Measurements from ENCODE around the gene MCUB. TPM values are rescaled to one million over a fixed set of nuclear protein-coding genes. Genes with fewer than 3 reads are reported as not detected.

Gene MCUB
- total RNA-seq, 1 donor from 2014 or later = 3.9 TPM

- Mint-ChIP-seq H3K9me3 (ENCODE audit: low read depth) (no peaks in the 10 kb centered on the region), H3K4me3 (ENCODE audit: low read depth) (no peak overlapping the region), H3K27ac (no peak overlapping the region), H3K27me3 (peaks cover 7% of the 10 kb centered on the region), H3K36me3 (ENCODE audit: insufficient read depth) (no peaks in the 10 kb centered on the region), H3K4me1 (ENCODE audit: low read depth) (peaks cover 3% of the 10 kb centered on the region)
- TF ChIP-seq CTCF (IDR thresholded peaks at IDR 0.05; ENCODE audit: unreplicated experiment) = no peak
- no peak for DNase-seq (ENCODE audit: low spot score, unreplicated experiment)
Observed at GRCh38 chr4:109733728-109734127, 173.7 kb downstream of the MCUB start.

- Mint-ChIP-seq H3K36me3 (ENCODE audit: insufficient read depth) (no peaks in the 10 kb centered on the region), H3K9me3 (ENCODE audit: low read depth) (no peaks in the 10 kb centered on the region), H3K27me3 (peaks cover 9% of the 10 kb centered on the region), H3K4me3 (ENCODE audit: low read depth) (no peak overlapping the region), H3K27ac (no peak overlapping the region), H3K4me1 (ENCODE audit: low read depth) (no peaks in the 10 kb centered on the region)
- no peak for DNase-seq (ENCODE audit: low spot score, unreplicated experiment)
- TF ChIP-seq CTCF (IDR thresholded peaks at IDR 0.05; ENCODE audit: unreplicated experiment) = no peak
Observed at GRCh38 chr4:109735566-109736365, 175.7 kb downstream of the MCUB start.

Other genes starting within 250 kb of the MCUB start
- 39.7 and 40.3 TPM in 2 replicates for gene SEC24B, start 126.4 kb upstream of the MCUB start, total RNA-seq
- 61.0 and 68.2 TPM in 2 replicates for gene CASP6, start 143.2 kb downstream of the MCUB start, total RNA-seq
- 47.6 and 54.7 TPM in 2 replicates for gene PLA2G12A, start 169.8 kb downstream of the MCUB start, total RNA-seq
- 0.24 TPM in 1 of 2 replicates, not detected in the other for gene CFI, start 241.8 kb downstream of the MCUB start, total RNA-seq